Stomach smooth muscle (tissue), 2 donors: ENCODE measurements around the gene UGP2.

Experiments
- H3K27ac ChIP-seq: one replicate; pipeline ENCODE4 v1.7.0; 2013; ENCODE audit warnings: mild to moderate bottlenecking, low read length, inconsistent platforms
- H3K27me3 ChIP-seq, 2 donors: one replicate each; pipeline ENCODE4 v1.7.0; 2013; ENCODE audit warnings: low read length in 2 of 2; ENCODE audit not compliant: insufficient read depth in 2 of 2, control insufficient read depth in 1 of 2
- H3K36me3 ChIP-seq, 2 donors: one replicate each; pipeline ENCODE4 v1.7.0; 2013; ENCODE audit warnings: low read length in 2 of 2; ENCODE audit not compliant: control insufficient read depth in 2 of 2, insufficient read depth in 2 of 2
- H3K4me1 ChIP-seq: one replicate; pipeline ENCODE4 v1.7.0; 2013; ENCODE audit warnings: low read length; ENCODE audit not compliant: control insufficient read depth, insufficient read depth
- H3K4me3 ChIP-seq, 2 donors: one replicate each; pipeline ENCODE4 v1.7.0; 2013; ENCODE audit warnings: low read length in 2 of 2
- H3K9ac ChIP-seq, 2 donors: one replicate each; pipeline ENCODE4 v1.7.0; 2013; ENCODE audit warnings: low read length in 2 of 2, mild to moderate bottlenecking in 1 of 2
- H3K9me3 ChIP-seq, 2 donors: one replicate each; pipeline ENCODE4 v1.7.0; 2013; ENCODE audit warnings: low read length in 2 of 2; ENCODE audit not compliant: control insufficient read depth in 2 of 2
- donor health status: healthy.
- donor health status: Pancreatic carcinoma.

The UGP2 gene

GRCh38 chr2:63817382-63817781 is 24.3 kb upstream of the UGP2 start:
- Histone ChIP-seq H3K9ac (no peak overlapping the region), H3K4me3 (no peak overlapping the region), H3K4me1 (no peaks in the 10 kb centered on the region), H3K9me3 (no peaks in the 10 kb centered on the region), H3K36me3 (no peaks in the 10 kb centered on the region), H3K27ac (no peak overlapping the region), H3K27me3 (no peaks in the 10 kb centered on the region)

- Histone ChIP-seq H3K4me3 (no peak overlapping the region), H3K27me3 (no peaks in the 10 kb centered on the region), H3K9ac (no peak overlapping the region), H3K36me3 (no peaks in the 10 kb centered on the region), H3K9me3 (no peaks in the 10 kb centered on the region), H3K4me1 (no peaks in the 10 kb centered on the region), H3K27ac (no peak overlapping the region)
These were observed 23.4 kb upstream of the UGP2 start for GRCh38 chr2:63818271-63818670.

GRCh38 chr2:63819256-63819655 is 22.4 kb upstream of the UGP2 start:
- no peaks in the 10 kb centered on the region for H3K27me3 ChIP-seq
- no peaks in the 10 kb centered on the region for H3K4me1 ChIP-seq
- H3K27ac ChIP-seq: no peak overlapping the region
- H3K9ac ChIP-seq: no peak overlapping the region
- no peaks in the 10 kb centered on the region for H3K36me3 ChIP-seq
- no peaks in the 10 kb centered on the region for H3K9me3 ChIP-seq
- no peak overlapping the region for H3K4me3 ChIP-seq

GRCh38 chr2:63819765-63820717 is 21.7 kb upstream of the UGP2 start:
- Histone ChIP-seq H3K4me3 (no peak overlapping the region), H3K27ac (no peak overlapping the region), H3K9ac (no peak overlapping the region)

GRCh38 chr2:63820969-63821368 is 20.7 kb upstream of the UGP2 start:
- no peaks in the 10 kb centered on the region for H3K9me3 ChIP-seq
- H3K36me3 ChIP-seq: no peaks in the 10 kb centered on the region
- H3K4me3 ChIP-seq: no peak overlapping the region
- no peak overlapping the region for H3K9ac ChIP-seq
- no peak overlapping the region for H3K27ac ChIP-seq
- H3K27me3 ChIP-seq: no peaks in the 10 kb centered on the region
- no peaks in the 10 kb centered on the region for H3K4me1 ChIP-seq

More at GRCh38 chr2:63819765-63820717, 21.7 kb upstream of the UGP2 start:
- Histone ChIP-seq H3K36me3 (no peaks in the 10 kb centered on the region), H3K9me3 (no peaks in the 10 kb centered on the region), H3K4me1 (no peaks in the 10 kb centered on the region), H3K27me3 (no peaks in the 10 kb centered on the region)

- Histone ChIP-seq H3K27me3 (no peaks in the 10 kb centered on the region), H3K9ac (no peak overlapping the region), H3K36me3 (no peaks in the 10 kb centered on the region), H3K9me3 (no peaks in the 10 kb centered on the region), H3K4me3 (no peak overlapping the region), H3K27ac (no peak overlapping the region), H3K4me1 (no peaks in the 10 kb centered on the region)
These were observed 20.3 kb upstream of the UGP2 start for GRCh38 chr2:63821396-63821795.

GRCh38 chr2:63822478-63822877 is 19.2 kb upstream of the UGP2 start:
- Histone ChIP-seq H3K27ac (no peak overlapping the region), H3K4me3 (no peak overlapping the region), H3K9me3 (no peaks in the 10 kb centered on the region), H3K4me1 (no peaks in the 10 kb centered on the region), H3K27me3 (no peaks in the 10 kb centered on the region), H3K36me3 (no peaks in the 10 kb centered on the region), H3K9ac (no peak overlapping the region)

GRCh38 chr2:63827749-63828148 is 13.9 kb upstream of the UGP2 start:
- Histone ChIP-seq H3K36me3 (no peaks in the 10 kb centered on the region), H3K4me3 (no peak overlapping the region), H3K9ac (no peak overlapping the region), H3K27me3 (no peaks in the 10 kb centered on the region), H3K4me1 (no peaks in the 10 kb centered on the region), H3K9me3 (no peaks in the 10 kb centered on the region), H3K27ac (no peak overlapping the region)

GRCh38 chr2:63831176-63831575 is 10.5 kb upstream of the UGP2 start:
- no peaks in the 10 kb centered on the region for H3K9me3 ChIP-seq
- H3K36me3 ChIP-seq: no peaks in the 10 kb centered on the region
- H3K27ac ChIP-seq: no peak overlapping the region
- H3K9ac ChIP-seq: no peak overlapping the region
- H3K27me3 ChIP-seq: no peaks in the 10 kb centered on the region
- no peaks in the 10 kb centered on the region for H3K4me1 ChIP-seq
- H3K4me3 ChIP-seq: no peak overlapping the region

- Histone ChIP-seq H3K36me3 (no peaks in the 10 kb centered on the region), H3K27ac (no peak overlapping the region), H3K27me3 (no peaks in the 10 kb centered on the region), H3K4me3 (no peak overlapping the region), H3K9me3 (no peaks in the 10 kb centered on the region), H3K4me1 (no peaks in the 10 kb centered on the region), H3K9ac (no peak overlapping the region)
These were observed 7.3 kb upstream of the UGP2 start for GRCh38 chr2:63834401-63834800.

- H3K36me3 ChIP-seq: no peaks in the 10 kb centered on the region
- H3K9ac ChIP-seq: no peak overlapping the region
- no peak overlapping the region for H3K27ac ChIP-seq
- peaks cover 3% of the 10 kb centered on the region for H3K4me1 ChIP-seq
- H3K9me3 ChIP-seq: no peaks in the 10 kb centered on the region
- H3K4me3 ChIP-seq: no peak overlapping the region
- H3K27me3 ChIP-seq: no peaks in the 10 kb centered on the region
These were observed 4.6 kb upstream of the UGP2 start for GRCh38 chr2:63837036-63837594.
